ENCODE results near the gene ADAM12.

DNA sequence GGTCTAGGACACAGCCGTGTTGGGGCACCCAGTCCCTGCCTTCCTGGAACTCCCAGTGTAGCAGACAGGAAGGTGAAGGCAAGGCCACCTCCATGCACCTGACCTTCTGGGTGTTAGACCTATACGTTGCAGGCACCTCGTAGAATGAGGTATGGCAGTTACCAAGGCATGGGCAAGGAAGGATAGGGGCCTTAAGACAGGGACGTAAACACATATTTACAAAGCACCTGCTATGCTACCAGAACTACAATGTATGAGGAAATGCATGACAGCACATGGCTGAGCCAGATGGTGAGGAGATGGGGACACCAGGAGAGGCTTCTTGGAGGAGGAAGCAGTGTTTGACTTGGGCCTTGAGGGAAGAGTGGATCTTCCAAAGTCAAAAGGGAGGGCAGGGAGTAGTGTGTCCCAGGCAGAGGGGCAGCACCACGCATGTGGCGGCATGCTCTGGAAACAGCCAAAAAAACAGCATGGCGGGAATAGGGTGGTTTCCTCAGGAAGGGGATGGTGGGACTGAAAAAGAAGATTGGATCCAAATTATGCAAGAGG is 260.7 kb downstream of the ADAM12 start:
- TF ChIP-seq, protein P1, sequence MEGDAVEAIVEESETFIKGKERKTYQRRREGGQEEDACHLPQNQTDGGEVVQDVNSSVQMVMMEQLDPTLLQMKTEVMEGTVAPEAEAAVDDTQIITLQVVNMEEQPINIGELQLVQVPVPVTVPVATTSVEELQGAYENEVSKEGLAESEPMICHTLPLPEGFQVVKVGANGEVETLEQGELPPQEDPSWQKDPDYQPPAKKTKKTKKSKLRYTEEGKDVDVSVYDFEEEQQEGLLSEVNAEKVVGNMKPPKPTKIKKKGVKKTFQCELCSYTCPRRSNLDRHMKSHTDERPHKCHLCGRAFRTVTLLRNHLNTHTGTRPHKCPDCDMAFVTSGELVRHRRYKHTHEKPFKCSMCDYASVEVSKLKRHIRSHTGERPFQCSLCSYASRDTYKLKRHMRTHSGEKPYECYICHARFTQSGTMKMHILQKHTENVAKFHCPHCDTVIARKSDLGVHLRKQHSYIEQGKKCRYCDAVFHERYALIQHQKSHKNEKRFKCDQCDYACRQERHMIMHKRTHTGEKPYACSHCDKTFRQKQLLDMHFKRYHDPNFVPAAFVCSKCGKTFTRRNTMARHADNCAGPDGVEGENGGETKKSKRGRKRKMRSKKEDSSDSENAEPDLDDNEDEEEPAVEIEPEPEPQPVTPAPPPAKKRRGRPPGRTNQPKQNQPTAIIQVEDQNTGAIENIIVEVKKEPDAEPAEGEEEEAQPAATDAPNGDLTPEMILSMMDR (conservative IDR thresholded peaks at IDR 0.05; ENCODE audit: low read length), result no peak
- TF ChIP-seq EZH2phosphoT487 (IDR thresholded peaks at IDR 0.05; ENCODE audit: borderline replicate concordance), result no peak

Data from Loucy (cell line).